ENCODE data around the gene HTT. TPM values are rescaled to one million over a fixed set of nuclear protein-coding genes. Genes with fewer than 3 reads are reported as not detected.

Gene HTT
- total RNA-seq, 1 experiment from 2014 or later: 64.4 TPM

GRCh38 chr4:3174371-3175338 is 100.2 kb downstream of the HTT start:
- no peak overlapping the region for H3K23ac ChIP-seq (ENCODE audit: insufficient read length, low read depth, low read length)
- H3K9me3 ChIP-seq (ENCODE audit: control insufficient read depth, low read depth, low read length): no peaks in the 10 kb centered on the region
- no peak overlapping the region for H3K4me2 ChIP-seq (ENCODE audit: insufficient read depth, insufficient read length, low read length)
- H2BK5ac ChIP-seq (ENCODE audit: insufficient read length, low read length): no peak overlapping the region
- H3K23me2 ChIP-seq (ENCODE audit: insufficient read length, low read depth, low read length, poor library complexity, severe bottlenecking): no peaks in the 10 kb centered on the region
- no peak overlapping the region for H4K91ac ChIP-seq (ENCODE audit: insufficient read length, low read depth, low read length)
- H3K56ac ChIP-seq (ENCODE audit: insufficient read length, low read depth, low read length): no peak overlapping the region
- H3K79me2 ChIP-seq (ENCODE audit: insufficient read depth, low read length): no peaks in the 10 kb centered on the region
- H3K79me1 ChIP-seq (ENCODE audit: insufficient read depth, low read depth, low read length, poor library complexity, severe bottlenecking): no peaks in the 10 kb centered on the region
- DNase-seq: no peak
- no peaks in the 10 kb centered on the region; a peak in 1 of 5 replicates for H3K9me3 Mint-ChIP-seq
- H2BK20ac ChIP-seq (ENCODE audit: low read depth, low read length, poor library complexity, severe bottlenecking): no peak overlapping the region
- no peaks in the 10 kb centered on the region for H4K20me1 ChIP-seq (ENCODE audit: control insufficient read depth, insufficient read depth, insufficient read length)
- H2AK5ac ChIP-seq (ENCODE audit: insufficient read length, low read length): no peak overlapping the region
- H3K36me3 Mint-ChIP-seq (ENCODE audit: insufficient read depth in 1 of 3, low read depth in 3 of 3): peaks cover 26 to 72% (median 71%) of the 10 kb centered on the region in 3 experiments; a peak in 6 of 7 replicates
- H3K27me3 ChIP-seq (ENCODE audit: insufficient read depth, low read length): no peaks in the 10 kb centered on the region
- no peaks in the 10 kb centered on the region for H3K27me3 Mint-ChIP-seq (ENCODE audit: low read depth)
- H3K4ac ChIP-seq (ENCODE audit: low read depth, low read length): no peak overlapping the region
- WGBS (ENCODE audit: extremely low coverage, insufficient read length, low lambda C conversion rate): no CpG with 5 or more reads among the region's 12 CpGs
- H4K8ac ChIP-seq (replicated peaks; ENCODE audit: insufficient read length, low read depth, low read length): no peak overlapping the region
- no peak for TF ChIP-seq CTCF (conservative IDR thresholded peaks at IDR 0.05)
- H3K4me1 ChIP-seq (ENCODE audit: insufficient read depth, low read length): no peaks in the 10 kb centered on the region
- no peak overlapping the region for H3K18ac ChIP-seq (ENCODE audit: insufficient read length, low read depth, low read length)
- no peaks in the 10 kb centered on the region for H3K4me1 Mint-ChIP-seq
- H2BK120ac ChIP-seq (ENCODE audit: low read depth, low read length, poor library complexity, severe bottlenecking): no peak overlapping the region
- no peak overlapping the region for H3K4me3 Mint-ChIP-seq
- H3K27ac Mint-ChIP-seq: no peak overlapping the region
- H2BK12ac ChIP-seq (ENCODE audit: insufficient read length, low read depth, low read length): no peak overlapping the region
- no peak overlapping the region for H3T11ph ChIP-seq (ENCODE audit: low read length)
- H3K27ac ChIP-seq (ENCODE audit: insufficient read length, low read depth, low read length): no peak overlapping the region
- H2AFZ ChIP-seq (ENCODE audit: low read length): no peak overlapping the region
- no peak overlapping the region for H3K9ac ChIP-seq (ENCODE audit: extremely low read depth, insufficient read length, low read length)
- no peak overlapping the region for H4K5ac ChIP-seq (ENCODE audit: insufficient read length, low read depth, low read length)
- H3K14ac ChIP-seq (ENCODE audit: insufficient read depth, low read length): no peak overlapping the region
- H2BK15ac ChIP-seq (ENCODE audit: low read depth, low read length): no peak overlapping the region
